ENCODE measurements around the gene LATS2.

DNA sequence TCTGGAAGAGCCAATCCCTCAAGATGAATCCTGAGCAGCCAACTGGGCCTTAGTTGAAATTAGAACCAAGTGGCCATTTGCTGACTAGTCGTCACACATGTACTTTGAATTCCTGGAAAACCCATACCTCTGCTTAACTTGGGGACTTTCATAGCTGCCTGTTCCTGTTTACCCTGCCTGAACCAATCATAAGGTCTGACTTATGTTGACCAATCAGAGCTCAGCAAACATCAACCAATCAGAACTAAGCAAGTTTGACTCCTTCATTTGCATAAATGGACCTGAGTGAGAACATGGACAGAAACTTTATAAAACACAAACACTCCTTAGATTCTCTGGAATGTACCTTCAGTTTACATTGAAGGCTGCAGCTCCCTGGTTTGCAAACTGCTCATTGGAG, 50.8 kb downstream of the LATS2 start:
- TF ChIP-seq SUZ12 (IDR thresholded peaks at IDR 0.05; ENCODE audit: extremely low read depth, insufficient read depth, insufficient read length) = no peak
- no peak for TF ChIP-seq ZNF274 (IDR thresholded peaks at IDR 0.05; ENCODE audit: low read depth, low read length)
